Amniotic stem cell (primary cell): ENCODE results near the gene TTLL10.
"Not testable (repeated sequence)": the region's sequence is repeated elsewhere in the genome, so short reads cannot be mapped to it uniquely, and the experiment has no call there.

Source experiments
- DNase-seq: peaks from one replicate; lab custom pipeline; 2025; lab: John Stamatoyannopoulos, UW

Gene TTLL10

DNA sequence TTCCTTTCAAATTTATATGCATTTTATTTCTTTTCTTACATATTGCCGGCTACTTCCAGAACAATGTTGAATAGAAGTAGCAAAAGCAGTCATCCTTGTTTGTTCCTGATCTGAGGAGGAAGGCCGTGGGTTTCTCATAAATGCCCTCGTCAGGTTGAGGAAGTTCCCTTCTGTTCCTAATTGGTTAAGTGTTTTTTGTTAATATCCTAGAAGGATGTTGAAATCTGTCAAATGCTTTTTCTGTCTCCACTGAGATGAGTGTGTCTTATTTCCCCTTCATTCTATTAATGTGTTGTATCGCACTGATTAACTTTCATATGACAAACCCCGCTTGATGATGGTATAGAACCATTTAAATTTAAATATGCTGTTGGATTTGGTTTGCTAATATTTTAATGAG, 15.4 kb downstream of the TTLL10 start:
- DNase-seq, result no peak

GRCh38 chr1:1191734-1192133, 18.1 kb downstream of the TTLL10 start:
- DNase-seq, result no peak

DNA sequence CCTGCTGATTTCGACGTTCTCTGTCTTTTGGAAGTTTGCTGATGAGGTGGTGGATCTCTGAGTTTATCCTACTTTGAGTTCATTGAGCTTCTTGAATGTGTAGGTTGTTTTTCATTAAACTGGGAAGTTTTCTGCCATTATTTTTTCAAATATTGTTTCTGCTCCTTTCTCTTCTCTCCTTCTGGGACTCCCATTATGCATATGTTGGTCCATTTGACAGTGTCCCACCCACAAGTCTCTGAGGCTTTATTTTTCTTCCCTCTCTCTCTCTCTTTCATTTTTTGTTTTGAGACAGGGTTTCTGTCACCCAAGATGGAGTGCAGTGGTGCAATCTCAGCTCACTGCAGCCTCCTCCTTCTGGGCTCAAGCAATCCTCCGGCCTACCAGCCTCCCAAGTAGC, 21.0 kb downstream of the TTLL10 start:
- DNase-seq, result no peak

- DNase-seq, result not testable (repeated sequence)
These were observed 22.0 kb downstream of the TTLL10 start for GRCh38 chr1:1195726-1196125.

DNA sequence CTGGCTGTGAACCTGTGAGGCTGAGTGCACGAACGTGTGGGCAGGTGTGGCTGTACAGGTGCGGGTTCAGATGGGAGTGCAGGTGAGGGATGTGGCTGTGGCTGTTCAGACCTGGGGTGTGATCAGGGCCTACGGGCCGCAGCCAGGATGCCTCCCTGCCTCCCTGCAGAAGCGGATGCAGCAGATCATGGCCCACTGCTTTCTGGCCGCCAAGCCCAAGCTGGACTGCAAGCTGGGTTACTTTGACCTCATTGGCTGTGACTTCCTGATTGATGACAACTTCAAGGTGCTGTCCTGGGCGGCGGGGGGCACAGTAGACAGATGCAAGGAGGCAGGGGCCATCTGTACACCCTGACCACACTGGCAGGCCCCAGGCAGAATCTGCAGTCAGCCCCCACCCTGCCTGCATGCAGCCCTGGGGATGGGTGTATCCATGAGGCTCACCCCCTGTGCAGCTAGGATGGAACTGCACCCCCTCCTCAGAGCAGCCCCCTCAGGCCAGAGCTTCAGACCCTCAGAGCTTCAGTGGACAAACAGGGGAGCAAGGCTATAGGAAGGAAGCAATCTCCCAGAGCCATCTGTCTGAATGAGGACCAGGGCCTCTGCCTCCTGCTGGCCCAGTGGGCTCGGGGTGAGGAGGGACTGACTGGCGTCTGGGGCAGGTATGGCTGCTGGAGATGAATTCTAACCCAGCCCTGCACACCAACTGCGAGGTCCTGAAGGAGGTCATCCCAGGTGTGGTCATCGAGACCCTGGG, 22.9 kb downstream of the TTLL10 start:
- DNase-seq, result no peak

DNA sequence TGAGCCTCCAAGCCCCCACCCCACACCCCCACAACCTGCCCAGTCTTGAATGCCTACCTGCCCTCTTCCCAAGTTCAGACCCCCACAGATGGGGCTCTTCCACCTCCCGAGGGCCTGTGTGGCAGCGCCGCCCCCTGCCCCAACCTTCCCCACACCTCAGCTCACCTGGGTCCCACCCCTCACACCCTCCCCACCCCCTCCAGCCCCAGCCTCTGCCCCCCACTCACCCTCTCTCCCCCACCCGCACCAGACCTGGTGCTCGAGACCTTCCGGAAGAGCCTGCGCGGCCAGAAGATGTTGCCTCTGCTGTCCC, 23.5 kb downstream of the TTLL10 start:
- no peak for DNase-seq

GRCh38 chr1:1197551-1198422, 24.1 kb downstream of the TTLL10 start:
- DNase-seq, result no peak

GRCh38 chr1:1198423-1199140, 24.9 kb downstream of the TTLL10 start:
- no peak for DNase-seq

GRCh38 chr1:1199141-1199960, 25.7 kb downstream of the TTLL10 start:
- DNase-seq, result no peak

DNA sequence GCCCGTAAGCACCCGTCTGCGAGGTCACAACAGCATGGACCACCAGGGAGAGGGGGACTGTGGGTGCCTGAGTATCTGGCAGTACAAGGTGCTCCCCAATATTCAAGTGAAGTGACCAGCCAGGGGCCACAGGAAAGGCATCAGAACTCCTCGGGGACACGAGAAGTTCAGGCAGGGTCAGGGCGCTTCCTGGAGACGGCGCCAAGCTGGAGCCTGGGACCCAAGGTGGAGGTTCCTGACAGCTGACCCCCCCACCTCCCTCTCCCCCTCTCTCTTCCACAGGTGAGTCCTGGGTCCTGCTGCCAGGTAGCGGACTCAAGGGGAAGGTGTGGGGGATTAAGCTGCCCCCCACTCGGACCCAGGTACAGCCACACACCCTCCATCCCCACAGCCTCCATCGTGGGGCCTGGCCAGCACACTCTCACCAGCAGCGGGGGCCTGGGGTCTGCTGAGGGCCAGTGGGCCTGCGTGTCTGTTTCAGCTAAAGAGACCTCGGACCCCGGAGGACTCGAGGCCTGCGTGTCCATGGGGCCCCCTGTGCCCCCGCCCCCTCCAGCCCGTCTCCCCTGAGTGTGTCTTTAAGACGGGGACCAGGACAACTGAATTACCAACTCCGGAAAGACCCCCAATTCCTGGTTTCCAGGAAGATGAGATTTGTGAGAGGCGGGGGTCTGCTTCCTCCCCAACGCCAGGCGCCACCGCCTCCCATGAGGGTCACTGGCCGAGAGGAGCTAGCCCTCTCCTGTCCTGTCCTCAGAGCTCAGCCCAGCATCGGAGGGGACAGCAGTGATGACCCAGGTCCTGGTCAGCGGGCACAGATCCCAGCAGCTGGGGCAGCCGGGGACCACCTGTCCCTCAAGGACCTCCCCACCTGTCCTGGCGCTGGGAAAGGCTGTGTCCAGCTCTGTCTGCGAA, 26.5 kb downstream of the TTLL10 start:
- no peak for DNase-seq

DNA sequence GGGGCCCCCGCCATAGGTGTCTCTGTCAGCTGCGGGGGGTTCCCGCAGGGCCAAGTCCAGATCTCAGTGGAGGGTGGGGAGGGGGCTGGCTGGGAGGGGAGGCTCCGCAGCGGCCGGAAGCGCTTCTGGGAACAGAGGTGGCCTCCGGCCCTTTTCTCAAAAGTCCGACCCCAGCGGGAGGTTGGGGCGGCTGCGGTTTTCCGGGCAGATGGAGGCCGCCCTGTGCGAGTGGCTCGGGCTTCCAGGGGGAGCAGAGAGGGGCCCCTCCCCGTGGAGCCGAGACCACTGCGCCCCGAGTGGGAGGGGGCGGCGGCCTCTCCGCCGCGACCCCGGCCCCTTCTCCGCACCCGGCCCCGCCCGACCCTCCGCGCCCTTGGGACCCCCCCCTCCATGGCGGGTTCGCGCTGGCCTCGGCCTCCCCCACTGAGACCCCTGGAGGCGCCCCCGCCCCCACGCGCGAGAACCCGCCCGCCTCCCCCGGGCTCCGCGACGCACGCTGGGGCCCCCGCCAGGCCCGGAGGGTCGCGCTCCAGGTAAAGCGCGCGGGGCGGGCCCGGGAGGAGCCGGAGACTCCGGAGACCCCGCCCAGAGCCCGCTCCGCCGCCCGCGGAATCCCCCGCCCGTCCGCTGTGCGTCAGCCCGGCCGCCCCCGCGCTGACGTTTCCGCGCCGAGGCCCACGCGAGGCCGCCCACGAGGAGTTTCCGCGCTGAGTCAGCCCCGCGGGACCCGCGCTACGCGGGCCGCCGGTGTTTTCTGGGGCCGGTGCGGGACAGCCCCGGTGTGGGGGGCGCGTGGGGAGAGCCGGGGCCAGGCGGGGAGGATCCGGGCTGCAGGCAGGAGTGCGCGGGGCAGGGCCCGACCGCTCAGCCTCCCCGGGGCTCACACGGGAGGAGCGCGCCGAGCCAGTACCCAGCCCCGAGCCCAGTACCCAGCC, 27.5 kb downstream of the TTLL10 start:
- DNase-seq, result peak; percentile 8

DNA sequence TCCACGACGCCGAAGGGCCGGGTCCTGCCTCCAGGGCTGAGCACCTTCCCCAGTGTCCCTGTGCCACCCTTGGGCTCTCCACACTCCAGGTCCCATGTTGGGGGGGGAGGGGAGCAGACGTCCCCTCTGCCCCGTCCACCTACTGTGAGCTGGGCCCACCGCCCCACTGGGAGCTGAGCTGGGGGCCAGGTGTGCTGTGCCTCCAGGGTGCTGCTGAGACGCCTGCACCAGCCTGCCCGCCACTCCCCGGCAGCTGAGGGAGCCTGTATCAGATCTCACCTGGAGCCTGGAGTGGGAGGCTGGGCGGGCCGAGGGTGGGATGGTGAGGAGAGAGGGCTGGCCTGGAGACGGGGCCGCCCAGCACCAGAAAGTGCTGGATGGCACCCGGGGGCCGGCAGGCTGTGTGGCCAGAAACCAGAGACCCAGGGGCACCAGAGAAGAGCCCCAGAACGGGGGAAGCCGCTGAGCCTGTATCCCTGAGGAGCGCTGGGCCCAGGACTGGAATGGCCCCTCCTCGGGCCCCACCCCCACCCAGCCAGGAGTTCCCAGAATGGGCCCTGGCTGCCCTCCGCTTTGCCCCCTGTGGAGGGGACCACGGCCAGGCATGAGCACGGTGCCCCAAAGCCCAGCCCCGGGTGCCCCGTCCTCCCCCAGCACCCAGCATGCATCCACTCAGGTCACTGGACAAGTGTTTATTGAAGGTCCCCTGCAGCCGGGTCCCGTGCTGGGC, 29.3 kb downstream of the TTLL10 start:
- no peak for DNase-seq

GRCh38 chr1:1203561-1204424, 30.1 kb downstream of the TTLL10 start:
- no peak for DNase-seq

DNA sequence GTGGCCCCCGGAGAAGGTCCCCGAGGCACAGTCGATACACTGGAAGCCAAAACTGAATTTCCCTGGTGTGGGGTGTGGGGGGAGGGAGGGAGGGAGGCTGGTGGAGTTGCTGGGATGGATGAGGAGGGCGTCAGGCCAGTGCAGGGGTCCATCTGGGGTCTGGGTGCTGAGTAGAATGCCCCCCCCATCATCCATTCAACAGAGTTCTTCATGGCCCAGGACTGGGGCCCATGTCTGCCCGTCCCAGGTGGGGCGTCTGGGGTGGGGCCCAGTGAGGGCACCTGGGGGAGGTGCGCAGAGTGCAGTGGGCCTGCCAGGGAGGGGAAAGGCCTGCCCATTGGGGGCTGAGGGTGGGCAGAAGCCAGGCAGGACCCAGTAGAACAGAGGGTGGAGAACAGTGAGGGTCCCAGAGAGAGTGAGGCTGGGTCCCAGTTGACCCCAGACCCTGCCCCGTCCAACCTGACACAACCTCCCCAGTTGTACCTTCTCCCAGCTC, 30.8 kb downstream of the TTLL10 start:
- DNase-seq, result no peak

- DNase-seq, result no peak
These were observed 31.5 kb downstream of the TTLL10 start for GRCh38 chr1:1204998-1205768.

GRCh38 chr1:1205769-1206375, 32.2 kb downstream of the TTLL10 start:
- DNase-seq, result no peak
